GM19035 (cell line): ENCODE results near the gene ZNF311.
"Not testable (repeated sequence)": the region's sequence is repeated elsewhere in the genome, so short reads cannot be mapped to it uniquely, and the experiment has no call there.

Source experiments
- ATAC-seq: cut with Tn5 transposase; IDR thresholded peaks from one replicate; pipeline ENCODE4 v1.9.1; 2021; ENCODE audit not compliant: unreplicated experiment

Gene ZNF311

GRCh38 chr6:28956331-28956730, 48.8 kb downstream of the ZNF311 start:
- no peak for ATAC-seq

GRCh38 chr6:28953585-28954258, 51.4 kb downstream of the ZNF311 start:
- no peak for ATAC-seq

- ATAC-seq, result peak; percentile 66
Observed at GRCh38 chr6:28953039-28953584, 52.0 kb downstream of the ZNF311 start.

GRCh38 chr6:28949656-28950195, 55.4 kb downstream of the ZNF311 start:
- ATAC-seq, result not testable (repeated sequence)

- no peak for ATAC-seq
Observed at GRCh38 chr6:28948782-28949486, 56.2 kb downstream of the ZNF311 start.

GRCh38 chr6:28947831-28948270, 57.3 kb downstream of the ZNF311 start:
- ATAC-seq, result no peak

- ATAC-seq, result no peak
Observed at GRCh38 chr6:28947067-28947765, 57.9 kb downstream of the ZNF311 start.

GRCh38 chr6:28945349-28945748, 59.8 kb downstream of the ZNF311 start:
- no peak for ATAC-seq
